Memory B cell (primary cell): ENCODE results near the gene JSRP1.

ENCODE experiments used
- ATAC-seq: fragments of 150-1000 bp; cut with Tn5 transposase; 2 replicates; pipeline ENCODE4 v1.10.0; 2021; ENCODE audit warnings: low read depth, mild to moderate bottlenecking, moderate library complexity
- DNase-seq, 2 donors: peaks; one replicate each; pipeline ENCODE4 v3.0.0; 2022; ENCODE audit warnings: low spot score in 2 of 2
- H3K27ac Mint-ChIP-seq: one replicate; pipeline ENCODE4 v1.8.0; 2022; ENCODE audit warnings: mild to moderate bottlenecking, moderate library complexity, mixed read lengths
- H3K27me3 Mint-ChIP-seq: one replicate; pipeline ENCODE4 v1.8.0; 2022; ENCODE audit warnings: mixed read lengths
- H3K36me3 Mint-ChIP-seq: one replicate; pipeline ENCODE4 v1.8.0; 2022; ENCODE audit warnings: mild to moderate bottlenecking, mixed read lengths
- H3K4me1 Mint-ChIP-seq: one replicate; pipeline ENCODE4 v1.8.0; 2022; ENCODE audit warnings: mixed read lengths
- H3K4me3 Mint-ChIP-seq: one replicate; pipeline ENCODE4 v1.8.0; 2022; ENCODE audit warnings: mild to moderate bottlenecking, moderate library complexity, mixed read lengths
- H3K9me3 Mint-ChIP-seq: one replicate; pipeline ENCODE4 v1.8.0; 2022; ENCODE audit warnings: mixed read lengths

Gene JSRP1

GRCh38 chr19:2249880-2250765 is 6.1 kb downstream of the JSRP1 start:
- Mint-ChIP-seq H3K9me3 (no peaks in the 10 kb centered on the region), H3K27ac (no peak overlapping the region), H3K36me3 (peaks cover 9% of the 10 kb centered on the region), H3K27me3 (no peaks in the 10 kb centered on the region), H3K4me1 (peaks cover 8% of the 10 kb centered on the region), H3K4me3 (no peak overlapping the region)
- ATAC-seq: no peak
- no peak for DNase-seq

DNA sequence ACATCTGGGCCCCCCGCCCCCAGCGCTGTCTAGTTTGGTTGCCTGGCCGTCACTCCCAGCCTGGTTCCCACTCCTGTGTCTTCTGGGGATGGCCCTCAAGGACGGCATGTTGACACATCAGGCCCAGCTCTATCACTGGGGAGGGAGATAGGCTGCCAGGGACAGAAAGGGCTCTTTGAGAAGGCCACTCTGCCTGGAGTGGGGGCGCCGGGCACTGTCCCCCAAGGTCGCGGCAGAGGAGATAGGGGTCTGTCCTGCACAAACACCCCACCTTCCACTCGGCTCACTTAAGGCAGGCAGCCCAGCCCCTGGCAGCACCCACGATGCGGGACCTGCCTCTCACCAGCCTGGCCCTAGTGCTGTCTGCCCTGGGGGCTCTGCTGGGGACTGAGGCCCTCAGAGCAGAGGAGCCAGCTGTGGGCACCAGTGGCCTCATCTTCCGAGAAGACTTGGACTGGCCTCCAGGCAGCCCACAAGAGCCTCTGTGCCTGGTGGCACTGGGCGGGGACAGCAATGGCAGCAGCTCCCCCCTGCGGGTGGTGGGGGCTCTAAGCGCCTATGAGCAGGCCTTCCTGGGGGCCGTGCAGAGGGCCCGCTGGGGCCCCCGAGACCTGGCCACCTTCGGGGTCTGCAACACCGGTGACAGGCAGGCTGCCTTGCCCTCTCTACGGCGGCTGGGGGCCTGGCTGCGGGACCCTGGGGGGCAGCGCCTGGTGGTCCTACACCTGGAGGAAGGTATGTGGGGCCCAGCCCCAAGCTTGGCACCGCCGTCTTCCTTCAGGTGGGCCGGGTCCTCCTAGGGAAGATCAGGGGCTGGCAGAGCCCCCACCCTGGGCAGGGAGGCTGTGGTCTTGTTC is 7.0 kb downstream of the JSRP1 start, which contains the start of gene AMH:
Gene AMH (plus strand): TSS at position 314 of the 857 bp plus-strand sequence. CDS start 10 bp downstream, at position 324.
- Mint-ChIP-seq H3K9me3 (no peaks in the 10 kb centered on the region), H3K36me3 (peaks cover 15% of the 10 kb centered on the region)

DNA sequence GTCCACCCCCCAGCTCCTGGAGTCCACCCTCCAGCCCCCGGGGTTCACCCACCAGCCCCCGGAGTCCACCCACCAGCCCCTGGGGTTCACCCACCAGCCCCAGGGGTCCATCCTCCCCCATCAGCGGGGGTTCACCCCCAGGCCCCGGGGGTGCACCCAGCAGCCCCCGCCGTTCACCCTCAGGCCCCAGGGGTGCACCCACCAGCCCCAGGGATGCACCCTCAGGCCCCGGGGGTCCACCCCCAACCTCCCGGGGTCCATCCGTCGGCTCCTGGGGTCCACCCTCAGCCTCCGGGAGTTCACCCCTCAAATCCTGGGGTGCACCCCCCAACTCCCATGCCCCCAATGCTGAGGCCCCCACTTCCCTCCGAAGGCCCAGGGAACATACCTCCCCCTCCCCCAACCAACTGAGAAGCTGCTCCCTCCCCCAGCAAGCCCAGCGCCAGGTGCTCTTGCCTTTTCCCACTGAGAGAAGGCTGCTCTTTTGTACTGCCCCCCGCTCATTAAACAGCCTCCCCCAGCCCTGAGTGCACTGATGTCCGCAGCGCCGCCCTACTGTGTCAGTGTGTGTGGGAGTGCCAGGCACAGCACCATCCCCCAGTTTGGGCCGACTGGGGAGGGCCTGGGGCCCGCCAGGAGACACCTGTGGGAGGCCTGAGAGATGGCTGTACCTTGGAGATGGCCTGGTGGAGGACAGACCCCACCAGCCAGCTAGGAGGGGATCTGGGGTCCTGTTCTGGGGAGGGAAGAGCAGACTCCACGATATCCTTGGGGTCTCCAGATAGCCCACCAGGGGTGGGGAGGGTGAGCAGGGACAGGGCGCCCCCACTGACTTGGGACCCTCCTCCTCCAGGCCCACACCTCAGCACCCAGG is 7.8 kb downstream of the JSRP1 start:
- Mint-ChIP-seq H3K9me3 (no peaks in the 10 kb centered on the region), H3K4me1 (peaks cover 3% of the 10 kb centered on the region), H3K36me3 (peaks cover 15% of the 10 kb centered on the region), H3K27me3 (no peaks in the 10 kb centered on the region), H3K4me3 (no peak overlapping the region), H3K27ac (no peak overlapping the region)
- DNase-seq (no peak), ATAC-seq (no peak)

More for the DNA sequence above, 7.0 kb downstream of the JSRP1 start, which contains the start of gene AMH:
- peaks cover 7% of the 10 kb centered on the region for H3K4me1 Mint-ChIP-seq
- ATAC-seq (no peak), DNase-seq (no peak)
- no peaks in the 10 kb centered on the region for H3K27me3 Mint-ChIP-seq
- H3K4me3 Mint-ChIP-seq: no peak within 1 kb of the TSS
- no peak within 1 kb of the TSS for H3K27ac Mint-ChIP-seq

- ATAC-seq (no peak), DNase-seq (no peak)
- no peaks in the 10 kb centered on the region for H3K9me3 Mint-ChIP-seq
- H3K4me1 Mint-ChIP-seq: peaks cover 3% of the 10 kb centered on the region
- H3K4me3 Mint-ChIP-seq: no peak overlapping the region
- peaks cover 15% of the 10 kb centered on the region for H3K36me3 Mint-ChIP-seq
- H3K27me3 Mint-ChIP-seq: no peaks in the 10 kb centered on the region
- no peak overlapping the region for H3K27ac Mint-ChIP-seq
Observed at GRCh38 chr19:2247433-2248101, 8.7 kb downstream of the JSRP1 start.

GRCh38 chr19:2246801-2247361 is 9.3 kb downstream of the JSRP1 start:
- no peaks in the 10 kb centered on the region for H3K9me3 Mint-ChIP-seq
- H3K27ac Mint-ChIP-seq: no peak overlapping the region
- ATAC-seq: no peak
- peaks cover 3% of the 10 kb centered on the region for H3K4me1 Mint-ChIP-seq
- no peak overlapping the region for H3K4me3 Mint-ChIP-seq
- H3K27me3 Mint-ChIP-seq: no peaks in the 10 kb centered on the region
- H3K36me3 Mint-ChIP-seq: peaks cover 18% of the 10 kb centered on the region
- no peak for DNase-seq

DNA sequence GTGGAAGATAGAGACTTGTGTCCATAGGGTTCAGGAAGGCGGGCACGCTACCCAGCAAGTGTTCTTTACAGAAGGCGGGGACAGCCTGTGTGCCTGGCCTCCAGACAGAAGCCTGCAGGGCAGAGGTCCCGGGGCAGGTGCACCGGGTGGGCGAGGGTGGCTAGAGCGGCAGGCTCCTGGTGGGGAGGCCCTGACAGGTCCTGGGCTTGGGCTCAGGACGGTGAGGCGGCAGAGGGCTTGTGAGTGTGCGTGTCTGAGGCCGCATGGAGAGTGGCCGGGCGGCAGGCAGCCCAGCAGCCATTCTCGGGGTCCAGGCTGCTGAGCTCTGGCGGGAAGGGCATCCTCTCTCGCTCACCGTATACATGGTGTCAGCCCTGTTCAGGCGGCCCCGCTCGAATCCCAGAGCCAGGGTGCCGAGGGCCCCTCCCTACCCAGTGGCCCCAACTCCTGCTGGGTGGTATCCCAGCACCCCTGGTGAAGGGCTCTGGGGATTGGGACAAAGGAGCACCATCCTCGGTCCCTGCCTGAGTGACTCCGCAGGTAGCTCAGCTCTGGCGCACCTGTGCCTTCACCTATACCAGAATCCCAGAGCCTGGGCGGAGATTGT is 10.1 kb downstream of the JSRP1 start:
- H3K4me1 Mint-ChIP-seq: peaks cover 2% of the 10 kb centered on the region
- DNase-seq (no peak), ATAC-seq (no peak)
- H3K27ac Mint-ChIP-seq: no peak overlapping the region
- no peaks in the 10 kb centered on the region for H3K9me3 Mint-ChIP-seq
- no peak overlapping the region for H3K4me3 Mint-ChIP-seq
- no peaks in the 10 kb centered on the region for H3K27me3 Mint-ChIP-seq
- H3K36me3 Mint-ChIP-seq: peaks cover 20% of the 10 kb centered on the region

- no peaks in the 10 kb centered on the region for H3K9me3 Mint-ChIP-seq
- DNase-seq (no peak), ATAC-seq (no peak)
- no peak overlapping the region for H3K27ac Mint-ChIP-seq
- peaks cover 11% of the 10 kb centered on the region for H3K4me1 Mint-ChIP-seq
- H3K36me3 Mint-ChIP-seq: peaks cover 25% of the 10 kb centered on the region
- H3K4me3 Mint-ChIP-seq: no peak overlapping the region
- no peaks in the 10 kb centered on the region for H3K27me3 Mint-ChIP-seq
Observed at GRCh38 chr19:2245273-2245672, 10.9 kb downstream of the JSRP1 start.

DNA sequence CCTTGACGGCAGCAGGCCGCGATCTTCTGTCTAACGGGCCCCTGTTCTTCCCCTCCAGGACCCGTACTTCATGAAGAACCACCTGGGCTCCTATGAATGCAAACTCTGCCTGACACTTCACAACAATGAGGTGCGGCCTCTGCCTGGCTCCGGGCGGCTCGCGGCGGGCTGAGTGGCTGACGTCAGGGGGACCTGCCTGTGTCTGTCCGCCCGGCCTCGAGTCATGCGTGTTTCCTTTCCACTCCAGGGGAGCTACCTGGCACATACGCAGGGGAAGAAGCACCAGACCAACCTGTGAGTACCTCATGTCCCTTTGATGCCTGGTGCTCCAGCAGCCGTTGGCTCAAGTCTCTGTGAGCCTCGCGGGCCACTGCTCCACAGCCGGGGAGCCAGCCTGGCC is 11.7 kb downstream of the JSRP1 start:
- Mint-ChIP-seq H3K9me3 (peaks cover 1% of the 10 kb centered on the region), H3K36me3 (peaks cover 30% of the 10 kb centered on the region), H3K4me1 (peaks cover 16% of the 10 kb centered on the region), H3K27ac (no peak overlapping the region), H3K27me3 (no peaks in the 10 kb centered on the region), H3K4me3 (no peak overlapping the region)
- DNase-seq: no peak
- no peak for ATAC-seq

- no peak for ATAC-seq
- H3K27me3 Mint-ChIP-seq: no peaks in the 10 kb centered on the region
- H3K4me3 Mint-ChIP-seq: no peak overlapping the region
- H3K9me3 Mint-ChIP-seq: peaks cover 3% of the 10 kb centered on the region
- peaks cover 18% of the 10 kb centered on the region for H3K4me1 Mint-ChIP-seq
- peaks cover 32% of the 10 kb centered on the region for H3K36me3 Mint-ChIP-seq
- DNase-seq: no peak
- no peak overlapping the region for H3K27ac Mint-ChIP-seq
Observed at GRCh38 chr19:2244125-2244411, 12.1 kb downstream of the JSRP1 start.

DNA sequence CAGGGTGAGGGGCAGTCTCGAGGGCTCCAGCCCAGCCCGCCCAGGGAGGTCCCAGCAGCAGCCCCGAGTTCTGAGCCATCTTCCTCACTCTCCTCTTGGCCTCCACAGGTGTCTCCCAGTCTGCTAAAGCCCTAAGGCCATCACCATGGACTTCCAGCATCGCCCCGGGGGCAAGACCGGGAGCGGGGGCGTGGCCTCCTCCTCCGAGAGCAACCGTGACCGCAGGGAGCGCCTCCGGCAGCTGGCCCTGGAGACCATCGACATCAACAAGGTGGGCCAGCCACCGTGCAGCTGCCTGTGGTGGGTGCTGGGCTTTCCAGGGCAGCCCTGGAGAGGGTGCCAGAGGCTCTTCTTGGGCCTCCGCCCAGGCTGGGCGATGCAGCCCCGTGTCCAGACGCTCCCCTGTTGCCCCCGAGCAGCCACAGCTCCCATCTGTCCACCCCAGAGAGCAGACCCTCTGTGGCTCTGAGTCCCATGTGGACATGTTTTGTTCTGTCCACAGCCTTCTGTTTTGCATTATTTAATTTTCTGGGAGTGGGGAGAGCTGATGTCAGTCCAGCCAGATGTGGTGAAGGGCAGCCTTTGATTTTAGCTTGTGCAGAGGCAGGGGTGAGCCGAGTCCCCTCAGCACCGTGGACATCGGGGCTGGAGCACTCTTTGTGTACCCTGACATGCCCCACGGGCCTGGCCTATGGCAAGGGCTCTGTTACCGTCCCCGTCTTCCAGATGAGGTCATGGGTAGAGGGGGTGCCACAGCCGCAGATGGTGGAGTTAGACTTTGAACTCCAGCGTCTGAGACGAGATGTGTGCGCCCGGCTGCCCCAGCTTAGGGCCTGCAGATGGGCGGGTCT is 12.7 kb downstream of the JSRP1 start:
- ATAC-seq (no peak), DNase-seq (no peak)
- Mint-ChIP-seq H3K36me3 (peaks cover 32% of the 10 kb centered on the region), H3K4me3 (no peak overlapping the region), H3K27me3 (no peaks in the 10 kb centered on the region), H3K9me3 (peaks cover 3% of the 10 kb centered on the region), H3K4me1 (peaks cover 21% of the 10 kb centered on the region), H3K27ac (no peak overlapping the region)

DNA sequence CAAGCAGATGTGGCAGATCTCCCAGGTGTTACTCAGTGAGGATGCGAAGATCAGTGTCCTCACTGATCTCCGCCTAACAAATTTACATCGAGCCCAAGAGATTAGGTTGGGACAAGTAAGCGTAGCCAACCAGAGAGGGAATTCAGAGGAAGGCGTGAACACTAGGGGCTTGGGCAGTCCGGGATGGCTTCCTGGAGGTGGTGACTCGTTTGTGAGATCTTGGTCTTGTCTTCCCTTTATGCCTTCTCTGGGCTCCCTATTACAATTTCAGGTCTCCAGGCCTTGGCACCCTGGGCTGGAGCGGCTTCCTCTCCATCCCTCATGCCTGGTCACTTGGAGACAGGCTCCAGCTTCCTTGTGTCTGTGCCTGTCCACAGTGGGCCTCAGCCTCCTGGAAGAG is 13.4 kb downstream of the JSRP1 start:
- H3K4me3 Mint-ChIP-seq: no peak overlapping the region
- H3K4me1 Mint-ChIP-seq: peaks cover 27% of the 10 kb centered on the region
- H3K9me3 Mint-ChIP-seq: peaks cover 3% of the 10 kb centered on the region
- no peak for DNase-seq
- H3K27me3 Mint-ChIP-seq: no peaks in the 10 kb centered on the region
- peaks cover 33% of the 10 kb centered on the region for H3K36me3 Mint-ChIP-seq
- H3K27ac Mint-ChIP-seq: no peak overlapping the region
- ATAC-seq: no peak

DNA sequence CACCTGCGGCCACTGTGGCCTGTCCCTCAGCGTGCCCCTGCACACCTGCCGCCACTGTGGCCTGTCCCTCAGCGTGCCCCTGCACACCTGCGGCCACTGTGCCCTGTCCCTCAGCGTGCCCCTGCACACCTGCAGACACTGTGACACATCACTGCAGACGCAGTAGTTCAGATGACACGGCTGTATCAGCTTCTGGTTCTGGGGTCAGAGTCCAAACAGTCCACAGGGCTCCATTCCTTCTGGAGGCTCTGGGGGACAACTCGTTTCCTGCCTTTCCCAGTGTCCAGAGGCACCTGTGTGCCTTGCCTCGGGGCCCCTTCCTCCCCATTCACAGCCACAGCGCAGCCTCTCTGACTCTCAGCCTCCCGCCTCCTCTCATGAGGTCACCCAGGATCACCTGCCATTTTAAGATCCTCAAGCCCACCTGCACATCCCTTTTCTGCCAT is 14.1 kb downstream of the JSRP1 start:
- ATAC-seq: no peak
- no peak overlapping the region for H3K4me3 Mint-ChIP-seq
- H3K27ac Mint-ChIP-seq: no peak overlapping the region

More for the DNA sequence above, 14.1 kb downstream of the JSRP1 start:
- Mint-ChIP-seq H3K36me3 (peaks cover 33% of the 10 kb centered on the region), H3K9me3 (peaks cover 3% of the 10 kb centered on the region), H3K4me1 (peaks cover 31% of the 10 kb centered on the region), H3K27me3 (no peaks in the 10 kb centered on the region)
- DNase-seq: no peak
